ENCODE measurements around the gene SNED1.
"Not testable (repeated sequence)": the region's sequence is repeated elsewhere in the genome, so short reads cannot be mapped to it uniquely, and the experiment has no call there.

SNED1 gene

GRCh38 chr2:241088376-241088775, 90.0 kb downstream of the SNED1 start:
- no peak for DNase-seq

- DNase-seq: no peak
Observed at GRCh38 chr2:241088791-241089732, 90.6 kb downstream of the SNED1 start.

- DNase-seq: no peak
Observed at GRCh38 chr2:241091201-241091600, 92.8 kb downstream of the SNED1 start.

GRCh38 chr2:241091734-241092445, 93.5 kb downstream of the SNED1 start:
- no peak for DNase-seq

GRCh38 chr2:241092677-241093076, 94.3 kb downstream of the SNED1 start:
- no peak for DNase-seq

- not testable (repeated sequence) for DNase-seq
Observed at GRCh38 chr2:241093133-241093781, 94.8 kb downstream of the SNED1 start.

GRCh38 chr2:241094172-241094571, 95.8 kb downstream of the SNED1 start:
- no peak for DNase-seq

- DNase-seq: no peak
Observed at GRCh38 chr2:241094924-241095420, 96.6 kb downstream of the SNED1 start.

GRCh38 chr2:241095594-241096290, 97.3 kb downstream of the SNED1 start:
- no peak for DNase-seq

GRCh38 chr2:241096979-241097378, 98.6 kb downstream of the SNED1 start:
- DNase-seq: no peak

GRCh38 chr2:241099246-241099645, 100.8 kb downstream of the SNED1 start:
- DNase-seq: no peak

GRCh38 chr2:241102239-241102803, 103.9 kb downstream of the SNED1 start, which contains the start of gene MTERF4:
Gene MTERF4, minus strand, starts transcription at chr2:241102287. Its CDS starts 14 bp downstream, at chr2:241102273.
- peak; percentile 29 to 47 for DNase-seq

- no peak for DNase-seq
Observed at GRCh38 chr2:241103176-241103595, 104.8 kb downstream of the SNED1 start.

GRCh38 chr2:241104611-241105010, 106.2 kb downstream of the SNED1 start:
- not testable (repeated sequence) for DNase-seq

GRCh38 chr2:241105641-241106040, 107.2 kb downstream of the SNED1 start:
- no peak for DNase-seq

GRCh38 chr2:241107031-241107783, 108.8 kb downstream of the SNED1 start:
- no peak for DNase-seq

- no peak for DNase-seq
Observed at GRCh38 chr2:241108271-241109209, 110.1 kb downstream of the SNED1 start.

GRCh38 chr2:241109210-241110088, 111.0 kb downstream of the SNED1 start:
- DNase-seq: no peak

GRCh38 chr2:241110089-241110606, 111.7 kb downstream of the SNED1 start:
- no peak for DNase-seq

All from cerebellar nuclear complex (tissue), 1 donor.